ENCODE measurements around the gene FMNL3.

- TF ChIP-seq CTCF (IDR thresholded peaks at IDR 0.05) = no peak
- no peak for TF ChIP-seq POLR2A (IDR thresholded peaks at IDR 0.05)
- no peak for TF ChIP-seq EP300 (IDR thresholded peaks at IDR 0.05)
Measured at GRCh38 chr12:49646331-49646830, 60.8 kb downstream of the FMNL3 start.
